SHP77 (cell line): ENCODE measurements around the gene NCOA3.

ENCODE experiments used
- DNase-seq, 2 experiments: peaks; one replicate each; lab custom pipeline; 2025; lab: John Stamatoyannopoulos, UW

The NCOA3 gene

GRCh38 chr20:47665221-47665991 lies 163.7 kb downstream of the NCOA3 start:
- DNase-seq: no peak

DNA sequence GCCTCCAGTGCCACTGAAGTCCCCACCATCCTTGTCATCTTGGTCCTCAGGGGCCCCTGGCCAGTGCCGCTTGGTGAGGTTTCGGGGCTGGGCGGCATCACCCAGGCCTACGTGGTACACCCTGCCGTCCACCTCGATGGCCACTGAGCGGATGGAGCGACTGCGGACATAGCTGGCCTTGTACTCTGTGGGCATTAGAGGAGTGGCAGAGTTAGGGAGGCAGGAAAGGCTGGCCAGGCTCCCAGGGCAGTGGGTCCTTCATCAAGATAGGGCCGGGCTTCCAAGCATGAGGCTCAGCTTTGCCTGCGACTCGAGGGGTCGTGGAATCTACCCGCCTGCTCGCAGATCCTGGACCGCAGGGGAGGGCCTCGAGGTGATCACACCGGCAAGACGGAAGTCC lies 164.6 kb downstream of the NCOA3 start:
- no peak for DNase-seq

GRCh38 chr20:47667086-47667485 lies 165.4 kb downstream of the NCOA3 start:
- no peak for DNase-seq

DNA sequence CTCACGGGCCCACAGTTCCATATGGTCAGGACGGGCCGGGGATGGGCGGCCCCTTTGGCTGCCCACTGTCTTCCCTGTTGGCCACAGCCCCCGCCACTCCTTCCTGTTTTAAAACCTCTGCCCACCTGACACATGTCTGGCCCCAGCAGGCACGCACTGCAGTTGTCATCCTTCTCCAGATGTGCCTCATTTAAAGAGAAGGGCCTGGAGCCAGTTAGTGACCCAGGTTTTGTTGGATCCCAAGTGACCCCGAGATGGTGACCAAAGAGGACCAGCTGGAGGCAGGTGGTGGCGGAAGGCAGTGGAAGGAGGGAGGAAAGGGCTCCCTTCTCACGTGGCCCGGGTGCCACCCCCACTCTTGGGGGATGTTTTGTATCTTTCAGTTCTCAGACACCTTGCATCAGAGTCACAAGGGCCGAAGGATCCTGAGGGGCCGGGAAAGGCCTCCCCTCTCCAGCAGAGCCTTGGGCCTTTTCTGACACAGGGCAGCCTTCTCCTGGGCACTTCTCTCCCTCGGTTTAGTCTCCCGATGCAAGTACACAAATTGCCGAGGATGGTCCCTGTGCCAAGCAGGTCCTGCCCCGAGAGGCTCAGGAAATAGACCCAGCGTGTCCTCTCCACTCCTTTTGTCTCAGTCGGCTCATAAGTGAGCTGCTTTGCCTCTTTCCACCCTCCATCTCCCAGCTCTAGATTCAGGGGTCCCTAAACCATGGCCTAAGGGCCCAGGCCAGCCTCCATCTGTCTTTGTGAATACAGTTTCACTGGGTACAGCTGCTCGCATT lies 166.0 kb downstream of the NCOA3 start:
- no peak for DNase-seq

DNA sequence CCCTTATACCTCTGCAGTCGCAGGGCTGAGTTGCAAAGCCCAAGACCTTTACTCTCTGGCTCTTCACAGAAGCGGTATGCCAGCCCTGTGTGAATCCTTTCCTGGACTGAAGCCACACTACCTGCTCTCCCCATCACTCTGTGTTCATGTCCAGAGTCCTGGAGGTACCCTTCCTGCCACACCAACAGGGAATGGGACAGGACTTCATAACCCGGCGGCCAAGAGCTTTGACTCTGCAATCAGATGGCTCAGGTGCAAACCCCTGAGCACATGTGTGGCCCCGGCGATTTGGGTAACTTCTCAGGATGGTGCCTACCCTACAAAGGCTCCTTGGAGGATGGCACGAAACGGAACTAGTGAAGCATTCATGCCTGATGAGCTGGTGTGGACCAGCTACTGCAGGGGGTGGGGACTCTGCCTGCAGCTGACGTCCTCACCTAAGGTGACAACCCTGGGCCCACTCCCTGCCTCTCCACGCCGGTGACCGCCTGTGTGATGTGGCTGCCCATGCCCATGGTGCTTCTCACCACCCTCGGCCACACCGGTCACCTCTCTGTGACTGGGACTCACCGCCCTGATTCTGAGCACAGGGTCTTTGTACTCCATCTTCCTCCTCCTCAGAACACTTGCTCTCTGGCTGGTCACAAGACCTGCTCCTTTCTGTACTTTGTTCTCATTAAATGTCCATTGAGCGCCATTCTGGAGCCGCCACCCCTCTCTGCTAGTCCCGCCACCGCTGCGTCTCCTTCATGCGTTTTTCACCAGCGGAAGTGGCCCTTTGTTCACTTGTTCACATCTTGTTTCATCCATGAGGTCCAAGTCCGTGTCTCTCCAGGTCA lies 166.8 kb downstream of the NCOA3 start:
- DNase-seq: no peak

DNA sequence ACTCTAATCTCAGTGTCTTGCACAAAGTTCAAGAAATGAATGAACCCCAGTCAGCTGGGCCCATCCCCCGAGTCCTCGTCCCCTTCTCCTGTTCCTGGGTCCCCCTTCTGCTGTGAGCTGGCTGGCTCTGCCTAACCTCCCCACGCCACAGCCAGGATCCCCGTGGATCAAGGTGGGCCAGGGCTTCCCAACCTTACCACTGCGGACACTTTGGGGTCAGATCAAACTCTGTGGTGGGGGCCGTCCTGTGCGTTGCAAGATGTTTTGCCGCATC lies 167.4 kb downstream of the NCOA3 start:
- no peak for DNase-seq

DNA sequence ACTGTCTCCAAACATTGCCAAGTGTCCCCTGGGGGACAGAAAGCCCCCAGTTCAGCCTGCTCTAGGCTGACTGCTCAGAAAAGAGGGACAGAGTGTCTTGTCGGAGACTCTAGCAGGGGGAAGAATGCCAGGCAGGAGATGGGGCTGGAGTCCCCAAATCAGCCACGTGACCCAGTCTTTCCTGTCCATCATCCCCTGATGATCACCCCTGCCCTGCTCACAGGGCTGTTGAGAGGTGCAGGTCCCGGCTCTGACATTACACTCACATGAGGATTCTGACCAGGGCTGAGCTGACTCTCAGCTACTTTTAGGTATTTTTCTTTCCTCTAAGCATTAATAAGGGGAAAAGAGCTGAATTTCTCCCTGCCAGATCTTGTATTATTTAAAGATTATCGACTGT lies 167.8 kb downstream of the NCOA3 start:
- no peak for DNase-seq

DNA sequence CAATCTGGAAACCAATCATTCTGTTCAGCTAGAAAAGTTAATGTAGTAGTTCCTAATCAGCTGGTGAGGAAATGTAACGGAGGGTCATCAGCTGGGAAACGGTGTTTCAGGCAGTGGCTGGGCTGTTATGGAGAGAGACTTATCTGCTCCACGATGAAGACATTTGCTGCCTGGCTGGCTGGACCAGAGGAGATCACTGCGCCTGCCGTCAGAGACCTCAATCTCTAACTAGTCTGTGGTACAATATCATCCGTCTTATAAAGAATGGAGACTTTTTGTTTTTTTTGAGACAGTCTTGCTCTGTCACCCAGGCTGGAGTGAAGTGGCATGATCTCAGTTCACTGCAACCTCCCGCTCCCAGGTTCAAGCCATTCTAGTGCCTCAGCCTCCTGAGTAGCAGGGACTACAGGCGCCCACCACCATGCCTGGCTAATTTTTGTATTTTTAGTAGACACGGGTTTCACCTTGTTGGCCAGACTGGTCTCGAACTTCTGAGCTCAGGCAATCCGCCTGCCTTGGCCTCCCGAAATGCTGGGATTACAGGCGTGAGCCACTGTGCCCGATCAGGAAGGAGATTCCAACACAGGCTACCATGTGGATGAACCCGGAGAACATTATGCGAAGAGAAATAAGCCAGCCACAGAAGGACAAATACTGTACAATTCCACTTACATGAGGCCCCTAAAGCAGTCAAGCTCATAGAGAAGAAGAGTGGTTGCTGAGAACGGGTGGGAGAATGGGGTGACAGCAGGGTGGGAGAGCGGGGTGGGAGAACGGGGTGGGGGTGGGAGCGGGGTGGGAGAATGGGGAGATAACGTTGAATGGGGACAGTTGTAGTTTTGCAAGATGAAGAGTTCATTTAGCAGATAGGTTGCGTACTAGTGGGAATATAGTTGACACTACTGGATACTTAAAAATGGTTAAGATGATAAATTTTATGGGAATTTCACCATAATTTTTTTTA lies 168.5 kb downstream of the NCOA3 start:
- no peak for DNase-seq

- no peak for DNase-seq
Observed at GRCh38 chr20:47670913-47671312, 169.2 kb downstream of the NCOA3 start.

- no peak for DNase-seq
Observed at GRCh38 chr20:47672166-47672565, 170.5 kb downstream of the NCOA3 start.

DNA sequence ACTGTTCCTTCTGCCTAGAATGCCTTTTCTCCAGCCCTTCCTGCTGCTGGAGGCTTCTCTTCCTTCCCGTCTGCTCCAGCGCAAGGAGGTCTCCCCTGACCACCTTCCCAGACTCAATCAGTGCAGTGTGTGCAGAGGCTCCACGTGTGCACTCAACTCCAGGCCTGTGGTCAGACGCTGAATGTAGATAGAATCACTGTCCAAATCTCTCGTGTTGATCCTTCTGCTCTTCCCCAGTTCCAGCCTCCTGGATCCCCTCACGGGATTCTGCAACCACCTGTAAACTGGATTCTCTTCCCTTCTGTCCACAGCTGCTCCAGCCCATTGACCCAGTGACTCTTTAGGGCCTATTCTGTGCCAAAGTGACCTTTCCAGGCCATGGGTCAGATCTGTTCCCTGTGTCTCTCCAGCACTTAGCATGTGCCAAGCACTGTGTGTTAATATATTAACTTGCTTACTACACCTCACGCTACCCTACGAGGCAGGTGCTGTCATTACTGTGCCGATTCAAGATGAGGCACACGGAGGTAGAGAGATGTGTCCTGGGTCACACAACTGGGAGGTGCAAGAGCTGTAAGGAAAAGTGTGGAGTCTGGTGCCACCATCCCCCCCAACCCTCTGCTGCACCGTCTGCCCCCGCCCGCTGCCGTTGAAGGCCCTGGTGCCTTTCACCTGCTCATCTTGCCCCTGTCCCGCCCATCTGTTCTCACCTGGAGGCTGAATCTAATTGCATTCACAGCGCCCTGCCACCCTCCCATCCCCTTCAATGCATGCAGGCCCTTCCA lies 171.4 kb downstream of the NCOA3 start:
- DNase-seq: no peak

DNA sequence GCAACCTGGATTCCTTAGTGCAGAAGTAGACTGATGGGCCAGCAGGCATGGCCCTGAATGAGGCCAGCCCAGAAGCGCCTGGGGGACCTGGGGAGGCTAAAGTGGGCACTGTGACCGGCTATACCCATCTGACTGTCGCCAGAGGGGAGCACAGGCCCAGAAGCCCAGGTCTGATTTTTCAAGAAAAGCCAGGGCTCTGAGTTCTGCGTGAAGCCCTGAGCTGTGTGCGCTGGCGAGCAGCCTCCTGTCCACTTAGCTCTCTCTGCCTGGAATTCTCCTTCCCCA lies 171.9 kb downstream of the NCOA3 start:
- DNase-seq: no peak

DNA sequence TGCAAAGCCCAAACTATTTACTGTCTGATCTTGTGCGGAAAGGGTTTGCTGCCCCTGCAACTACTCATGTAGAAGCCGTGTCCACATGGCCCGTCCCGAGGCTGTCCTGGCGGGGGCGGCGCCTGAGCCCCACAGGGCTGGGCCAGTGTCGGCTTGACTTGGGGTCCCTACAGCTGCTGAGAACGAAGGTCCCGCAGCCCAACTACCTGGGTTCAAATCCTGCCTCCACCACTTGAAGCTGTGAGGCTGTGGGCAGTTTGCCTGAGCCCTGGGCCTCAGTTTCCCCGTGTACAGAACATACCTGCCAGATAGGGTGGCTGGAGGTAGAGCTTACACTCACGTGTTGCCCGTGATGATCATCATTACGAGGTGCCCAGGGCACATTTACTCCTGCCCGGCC lies 172.5 kb downstream of the NCOA3 start:
- no peak for DNase-seq

DNA sequence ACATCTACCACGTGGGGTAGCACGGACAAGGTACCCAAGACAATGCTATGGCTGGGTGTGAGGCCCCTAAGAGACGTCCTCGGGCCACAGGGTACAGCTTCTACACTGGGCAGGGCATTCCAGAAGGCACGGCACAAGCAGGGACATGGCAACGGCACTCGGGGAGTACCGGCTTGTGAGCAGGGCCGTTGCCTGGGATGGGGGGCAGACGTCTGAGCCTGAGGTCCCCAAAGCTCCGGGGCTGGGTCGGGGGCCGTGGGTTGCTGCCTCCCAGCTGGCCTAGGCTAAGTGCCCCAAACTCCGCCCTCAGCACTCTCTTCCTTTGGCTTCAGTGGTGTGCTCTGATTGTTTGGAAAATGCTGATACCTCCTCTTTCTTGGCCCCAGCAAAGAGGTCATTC lies 173.0 kb downstream of the NCOA3 start:
- DNase-seq: no peak

GRCh38 chr20:47675190-47676142 lies 173.8 kb downstream of the NCOA3 start:
- no peak for DNase-seq

DNA sequence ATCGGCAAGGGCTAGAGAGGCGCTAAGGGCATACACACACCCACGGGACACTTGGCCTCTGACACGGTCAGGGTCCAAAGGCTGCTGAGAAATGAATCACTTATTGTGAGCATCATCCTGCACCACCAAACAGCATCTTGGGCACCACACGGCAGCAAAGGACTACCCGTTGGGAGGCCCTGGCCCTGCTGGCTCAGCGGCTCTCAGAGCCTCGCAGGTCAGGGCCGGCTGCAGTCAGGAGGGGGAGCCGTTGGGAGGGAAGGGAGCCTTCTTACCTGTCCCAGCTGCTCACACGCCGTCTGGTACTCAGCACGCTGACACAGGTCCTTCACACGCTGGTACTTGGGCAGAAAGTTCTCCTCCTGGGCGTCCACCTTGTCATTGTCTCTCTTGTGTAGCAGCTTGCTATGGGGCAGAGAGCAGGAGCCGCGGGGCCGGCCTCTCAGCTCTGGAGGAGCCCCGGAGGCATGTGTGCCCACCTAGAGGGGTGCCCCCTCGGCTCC lies 174.6 kb downstream of the NCOA3 start:
- DNase-seq: no peak

DNA sequence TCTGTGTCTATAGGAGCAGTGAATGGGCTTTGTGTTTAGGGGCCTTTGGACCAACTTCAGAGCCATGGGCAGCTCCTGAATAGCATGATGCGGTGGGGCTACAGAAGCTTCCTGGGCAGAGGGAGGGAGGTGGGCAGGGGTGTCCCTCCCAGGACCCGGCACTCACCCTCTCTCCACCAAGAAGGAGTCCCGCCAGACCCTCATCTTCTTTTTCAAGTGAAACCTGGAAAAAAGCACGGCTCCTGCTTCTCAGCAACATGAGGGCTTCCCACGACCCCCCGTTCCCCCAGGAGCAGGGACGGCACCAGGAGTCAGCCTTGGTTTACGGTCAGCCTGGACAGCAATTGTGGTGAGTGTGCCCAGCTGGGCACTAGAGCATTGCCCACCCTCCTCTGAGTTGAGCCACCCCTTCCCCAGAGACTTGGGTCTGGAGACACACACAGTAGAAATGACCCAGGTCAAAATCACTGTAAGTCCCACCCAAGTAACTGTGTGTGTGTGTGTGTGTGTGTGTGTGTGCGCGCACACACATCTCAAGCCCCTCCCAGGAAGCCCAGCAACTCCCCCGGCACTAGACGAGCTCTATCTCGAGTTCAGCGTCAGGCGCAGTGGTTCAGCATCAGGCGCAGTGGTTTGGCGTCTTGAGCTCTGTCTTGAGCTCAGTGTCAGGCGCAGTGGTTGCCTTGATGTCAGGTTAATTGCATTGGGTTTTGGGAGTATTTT lies 175.4 kb downstream of the NCOA3 start:
- no peak for DNase-seq

- peak; percentile 39 to 41 for DNase-seq
Observed at GRCh38 chr20:47677635-47678453, 176.2 kb downstream of the NCOA3 start.
